GM12891 (cell line): ENCODE results near the gene EPHA2.

Experiments
- POLR2A ChIP-seq: IDR thresholded peaks from 2 replicates; pipeline ENCODE4 v1.6.1; 2011; ENCODE audit warnings: low read depth, low read length, control low read depth
- TAF1 ChIP-seq: IDR thresholded peaks from 2 replicates; pipeline ENCODE4 v1.6.1; 2011; ENCODE audit warnings: low read depth, low read length, control low read depth

- TF ChIP-seq TAF1 (no peak), POLR2A (no peak)
Observed at GRCh38 chr1:16083486-16083885, 72.4 kb downstream of the EPHA2 start.
